PC-9 (cell line): ENCODE data around the gene ACVR2B. TPM values are rescaled to one million over a fixed set of nuclear protein-coding genes. Genes with fewer than 3 reads are reported as not detected.

Experiments
- BruUV-seq: library from RNA; stranded (reverse); fragments of 400-500 nt; replicated peaks from 2 replicates; lab custom pipeline; 2021; lab: Mats Ljungman, UMichigan
- CTCF ChIA-PET: fragments of 300-600 bp; sonication (Branson Sonifier 250); formaldehyde crosslinking; loops from one replicate; lab custom pipeline; 2022; ENCODE audit warnings: antibody characterized with exemption; lab: Charles Lee
- POLR2A ChIA-PET: fragments of 300-600 bp; sonication (Branson Sonifier 250); formaldehyde crosslinking; loops from one replicate; lab custom pipeline; 2022; ENCODE audit warnings: antibody characterized with exemption; ENCODE audit not compliant: unreplicated experiment; lab: Charles Lee
- DNase-seq, 2 experiments: peaks; one replicate each; pipeline versions ENCODE4 v3.0.0 to v3.0.0-alpha.2; 2015 to 2022; ENCODE audit warnings: mixed read lengths in 1 of 2
- H2AFZ ChIP-seq: fragments of 200-600 bp; sonication (generic); 2 replicates; pipeline ENCODE4 v1.8.1; 2017; ENCODE audit warnings: antibody characterized with exemption
- H3F3A ChIP-seq: fragments of 200-600 bp; sonication (generic); 2 replicates; pipeline ENCODE4 v1.8.1; 2017; ENCODE audit warnings: antibody characterized with exemption, mild to moderate bottlenecking, low read depth; ENCODE audit not compliant: insufficient read depth
- H3K27ac ChIP-seq: fragments of 200-600 bp; sonication (generic); 2 replicates; pipeline ENCODE4 v1.6.1; 2016; ENCODE audit warnings: mixed run types
- H3K27me3 ChIP-seq: fragments of 200-600 bp; sonication (generic); 2 replicates; pipeline ENCODE4 v1.6.1; 2016; ENCODE audit warnings: low read depth, mixed run types; ENCODE audit not compliant: insufficient read depth
- H3K36me3 ChIP-seq: fragments of 200-600 bp; sonication (generic); 2 replicates; pipeline ENCODE4 v1.6.1; 2016; ENCODE audit warnings: low read depth, mixed run types
- H3K4me1 ChIP-seq: fragments of 200-600 bp; sonication (generic); replicated peaks from 2 replicates; pipeline ENCODE4 v1.6.1; 2016; ENCODE audit warnings: mixed run types; ENCODE audit not compliant: insufficient read depth
- H3K4me2 ChIP-seq: fragments of 200-600 bp; sonication (generic); 2 replicates; pipeline ENCODE4 v1.6.1; 2017; ENCODE audit warnings: mixed run types
- H3K4me3 ChIP-seq: fragments of 200-600 bp; sonication (generic); 2 replicates; pipeline ENCODE4 v1.6.1; 2016; ENCODE audit warnings: mixed run types
- H3K79me2 ChIP-seq: fragments of 200-600 bp; sonication (generic); 2 replicates; pipeline ENCODE4 v1.6.1; 2017; ENCODE audit warnings: low read depth, mixed run types
- H3K9me2 ChIP-seq: fragments of 200-600 bp; sonication (generic); 2 replicates; pipeline ENCODE4 v1.8.1; 2017; ENCODE audit warnings: mild to moderate bottlenecking; ENCODE audit not compliant: insufficient read depth
- H3K9me3 ChIP-seq: fragments of 200-600 bp; sonication (generic); 2 replicates; pipeline ENCODE4 v1.8.1; 2016; ENCODE audit warnings: low read depth; ENCODE audit not compliant: insufficient read depth
- H4K20me1 ChIP-seq: fragments of 200-600 bp; sonication (generic); 2 replicates; pipeline ENCODE4 v1.8.1; 2017; ENCODE audit not compliant: insufficient read depth
- CTCF ChIP-seq: fragments of 200-600 bp; sonication (generic); conservative IDR thresholded peaks from 2 replicates; pipeline ENCODE4 v1.6.1; 2017; ENCODE audit warnings: mixed run types, antibody characterized with exemption, mild to moderate bottlenecking, moderate library complexity
- EZH2 ChIP-seq: fragments of 200-600 bp; sonication (generic); IDR thresholded peaks from 2 replicates; pipeline ENCODE4 v1.8.0; 2017; ENCODE audit warnings: antibody characterized with exemption, low read depth
- intact Hi-C: fragments of 100-400 bp; cut with micrococcal nuclease; formaldehyde crosslinking; loops from one replicate; pipeline ENCODE4 v1.10.0; 2022; ENCODE audit not compliant: unreplicated experiment
- total RNA-seq: library from RNA; stranded (reverse); gene quantifications from 2 replicates; pipeline ENCODE4 v1.2.3, GENCODE V29; 2021

The ACVR2B gene
- total RNA-seq, 1 experiment from 2014 or later = 11.0 TPM

GRCh38 chr3:38455639-38456430 is 2.1 kb downstream of the ACVR2B start:
- ChIA-PET CTCF (interaction anchor here (0.6 to 1.0 kb wide), 2 partner anchors 109 to 207 kb away, joined by 3 to 6 read pairs; partner anchors contain the start of gene XYLB), POLR2A (interaction anchor here (0.6 kb wide), 1 partner anchor 729 kb away, joined by 3 read pairs; no protein-coding TSS in a partner anchor)
- DNase-seq = no peak
- peak overlapping the region; percentile 89 for H3K4me3 ChIP-seq
- no peaks in the 10 kb centered on the region for H3K9me3 ChIP-seq
- H3K27me3 ChIP-seq = no peaks in the 10 kb centered on the region
- no peaks in the 10 kb centered on the region for H3K9me2 ChIP-seq
- peak overlapping the region; percentile 91 for H3K4me2 ChIP-seq
- no peaks in the 10 kb centered on the region for H3K36me3 ChIP-seq
- no peaks in the 10 kb centered on the region; the same call in 1 of the 2 replicates for H3F3A ChIP-seq
- intact Hi-C loops = loop anchor here (2.0 to 10.0 kb wide), 3 partner anchors 25 to 321 kb away; partner anchors contain the start of genes ACAA1, MYD88 and XYLB
- peaks cover 37% of the 10 kb centered on the region for H3K79me2 ChIP-seq
- no peak overlapping the region for H3K27ac ChIP-seq
- H2AFZ ChIP-seq = peak overlapping the region; percentile 88
- no peak for TF ChIP-seq EZH2
- TF ChIP-seq CTCF = no peak
- H4K20me1 ChIP-seq = peaks cover 18% of the 10 kb centered on the region; the same call in 1 of the 2 replicates
- peaks cover 13% of the 10 kb centered on the region for H3K4me1 ChIP-seq
- BruUV-seq = no TSS peak

- H3K4me2 ChIP-seq = no peak overlapping the region
- no peaks in the 10 kb centered on the region for H3K9me3 ChIP-seq
- TSS peak; percentile 7 for BruUV-seq
- no peak overlapping the region for H3K4me3 ChIP-seq
- no peak for DNase-seq
- ChIA-PET CTCF (no interaction called here), POLR2A (no interaction called here)
- H2AFZ ChIP-seq = no peak overlapping the region
- intact Hi-C loops = loop anchor here (2.0 to 10.0 kb wide), 3 partner anchors 113 to 431 kb away; partner anchors contain the start of genes ACAA1, MYD88 and XYLB
- no peak overlapping the region for H3K27ac ChIP-seq
- H3K27me3 ChIP-seq = no peaks in the 10 kb centered on the region
- peaks cover 39% of the 10 kb centered on the region for H3K79me2 ChIP-seq
- no peaks in the 10 kb centered on the region for H3K36me3 ChIP-seq
- no peak for TF ChIP-seq EZH2
- TF ChIP-seq CTCF = no peak
- no peaks in the 10 kb centered on the region for H3K9me2 ChIP-seq
- H4K20me1 ChIP-seq = peaks cover 18% of the 10 kb centered on the region; the same call in 1 of the 2 replicates
- H3F3A ChIP-seq = no peaks in the 10 kb centered on the region; the same call in 1 of the 2 replicates
- peaks cover 13% of the 10 kb centered on the region for H3K4me1 ChIP-seq
These were observed 3.7 kb downstream of the ACVR2B start for GRCh38 chr3:38457111-38458003.
